ENCODE results near the gene MRE11.

DNA sequence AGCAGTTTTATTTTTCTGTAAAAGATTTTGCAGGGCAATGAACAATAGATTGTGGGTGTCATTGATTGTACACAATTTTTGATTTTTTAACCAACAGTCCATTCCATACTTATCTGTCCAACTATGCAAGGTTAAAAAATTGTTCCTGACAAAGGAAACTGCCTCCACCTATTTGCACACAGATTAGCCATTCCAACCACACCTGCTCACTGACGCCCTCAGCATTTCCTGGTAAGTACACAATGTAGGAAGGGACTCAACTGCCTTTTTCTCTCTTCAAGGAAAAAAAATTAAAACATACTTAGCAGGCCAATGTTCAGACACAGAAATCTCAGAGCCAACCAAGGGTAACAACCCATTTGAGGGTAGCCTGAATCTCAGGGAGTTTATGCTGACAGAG lies 45.8 kb upstream of the MRE11 start:
- TF ChIP-seq, protein P1, sequence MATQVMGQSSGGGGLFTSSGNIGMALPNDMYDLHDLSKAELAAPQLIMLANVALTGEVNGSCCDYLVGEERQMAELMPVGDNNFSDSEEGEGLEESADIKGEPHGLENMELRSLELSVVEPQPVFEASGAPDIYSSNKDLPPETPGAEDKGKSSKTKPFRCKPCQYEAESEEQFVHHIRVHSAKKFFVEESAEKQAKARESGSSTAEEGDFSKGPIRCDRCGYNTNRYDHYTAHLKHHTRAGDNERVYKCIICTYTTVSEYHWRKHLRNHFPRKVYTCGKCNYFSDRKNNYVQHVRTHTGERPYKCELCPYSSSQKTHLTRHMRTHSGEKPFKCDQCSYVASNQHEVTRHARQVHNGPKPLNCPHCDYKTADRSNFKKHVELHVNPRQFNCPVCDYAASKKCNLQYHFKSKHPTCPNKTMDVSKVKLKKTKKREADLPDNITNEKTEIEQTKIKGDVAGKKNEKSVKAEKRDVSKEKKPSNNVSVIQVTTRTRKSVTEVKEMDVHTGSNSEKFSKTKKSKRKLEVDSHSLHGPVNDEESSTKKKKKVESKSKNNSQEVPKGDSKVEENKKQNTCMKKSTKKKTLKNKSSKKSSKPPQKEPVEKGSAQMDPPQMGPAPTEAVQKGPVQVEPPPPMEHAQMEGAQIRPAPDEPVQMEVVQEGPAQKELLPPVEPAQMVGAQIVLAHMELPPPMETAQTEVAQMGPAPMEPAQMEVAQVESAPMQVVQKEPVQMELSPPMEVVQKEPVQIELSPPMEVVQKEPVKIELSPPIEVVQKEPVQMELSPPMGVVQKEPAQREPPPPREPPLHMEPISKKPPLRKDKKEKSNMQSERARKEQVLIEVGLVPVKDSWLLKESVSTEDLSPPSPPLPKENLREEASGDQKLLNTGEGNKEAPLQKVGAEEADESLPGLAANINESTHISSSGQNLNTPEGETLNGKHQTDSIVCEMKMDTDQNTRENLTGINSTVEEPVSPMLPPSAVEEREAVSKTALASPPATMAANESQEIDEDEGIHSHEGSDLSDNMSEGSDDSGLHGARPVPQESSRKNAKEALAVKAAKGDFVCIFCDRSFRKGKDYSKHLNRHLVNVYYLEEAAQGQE (IDR thresholded peaks at IDR 0.05; ENCODE audit: low read depth, low read length) = no peak
- TF ChIP-seq ASH2L (IDR thresholded peaks at IDR 0.05; ENCODE audit: borderline replicate concordance, low read depth) (no peak), POLR2AphosphoS2 (IDR thresholded peaks at IDR 0.05; ENCODE audit: low read depth, low read length) (no peak)
- TF ChIP-seq, protein P2, sequence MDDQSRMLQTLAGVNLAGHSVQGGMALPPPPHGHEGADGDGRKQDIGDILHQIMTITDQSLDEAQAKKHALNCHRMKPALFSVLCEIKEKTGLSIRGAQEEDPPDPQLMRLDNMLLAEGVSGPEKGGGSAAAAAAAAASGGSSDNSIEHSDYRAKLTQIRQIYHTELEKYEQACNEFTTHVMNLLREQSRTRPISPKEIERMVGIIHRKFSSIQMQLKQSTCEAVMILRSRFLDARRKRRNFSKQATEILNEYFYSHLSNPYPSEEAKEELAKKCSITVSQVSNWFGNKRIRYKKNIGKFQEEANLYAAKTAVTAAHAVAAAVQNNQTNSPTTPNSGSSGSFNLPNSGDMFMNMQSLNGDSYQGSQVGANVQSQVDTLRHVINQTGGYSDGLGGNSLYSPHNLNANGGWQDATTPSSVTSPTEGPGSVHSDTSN (IDR thresholded peaks at IDR 0.05; ENCODE audit: insufficient replicate concordance, low read depth, low read length) = no peak
- TF ChIP-seq, protein P3, sequence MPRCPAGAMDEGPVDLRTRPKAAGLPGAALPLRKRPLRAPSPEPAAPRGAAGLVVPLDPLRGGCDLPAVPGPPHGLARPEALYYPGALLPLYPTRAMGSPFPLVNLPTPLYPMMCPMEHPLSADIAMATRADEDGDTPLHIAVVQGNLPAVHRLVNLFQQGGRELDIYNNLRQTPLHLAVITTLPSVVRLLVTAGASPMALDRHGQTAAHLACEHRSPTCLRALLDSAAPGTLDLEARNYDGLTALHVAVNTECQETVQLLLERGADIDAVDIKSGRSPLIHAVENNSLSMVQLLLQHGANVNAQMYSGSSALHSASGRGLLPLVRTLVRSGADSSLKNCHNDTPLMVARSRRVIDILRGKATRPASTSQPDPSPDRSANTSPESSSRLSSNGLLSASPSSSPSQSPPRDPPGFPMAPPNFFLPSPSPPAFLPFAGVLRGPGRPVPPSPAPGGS (IDR thresholded peaks at IDR 0.05; ENCODE audit: borderline replicate concordance, insufficient read depth, low read depth, low read length, poor library complexity, severe bottlenecking) = no peak
- TF ChIP-seq, protein P4, sequence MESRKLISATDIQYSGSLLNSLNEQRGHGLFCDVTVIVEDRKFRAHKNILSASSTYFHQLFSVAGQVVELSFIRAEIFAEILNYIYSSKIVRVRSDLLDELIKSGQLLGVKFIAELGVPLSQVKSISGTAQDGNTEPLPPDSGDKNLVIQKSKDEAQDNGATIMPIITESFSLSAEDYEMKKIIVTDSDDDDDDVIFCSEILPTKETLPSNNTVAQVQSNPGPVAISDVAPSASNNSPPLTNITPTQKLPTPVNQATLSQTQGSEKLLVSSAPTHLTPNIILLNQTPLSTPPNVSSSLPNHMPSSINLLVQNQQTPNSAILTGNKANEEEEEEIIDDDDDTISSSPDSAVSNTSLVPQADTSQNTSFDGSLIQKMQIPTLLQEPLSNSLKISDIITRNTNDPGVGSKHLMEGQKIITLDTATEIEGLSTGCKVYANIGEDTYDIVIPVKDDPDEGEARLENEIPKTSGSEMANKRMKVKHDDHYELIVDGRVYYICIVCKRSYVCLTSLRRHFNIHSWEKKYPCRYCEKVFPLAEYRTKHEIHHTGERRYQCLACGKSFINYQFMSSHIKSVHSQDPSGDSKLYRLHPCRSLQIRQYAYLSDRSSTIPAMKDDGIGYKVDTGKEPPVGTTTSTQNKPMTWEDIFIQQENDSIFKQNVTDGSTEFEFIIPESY (IDR thresholded peaks at IDR 0.05) = no peak
